Measurements from ENCODE around the gene SLC1A4. TPM values are rescaled to one million over a fixed set of nuclear protein-coding genes. Genes with fewer than 3 reads are reported as not detected.

Gene SLC1A4
- total RNA-seq, 2 donors from 2014 or later: 0.07 to 1.9 TPM

GRCh38 chr2:65026704-65027464 lies 37.7 kb downstream of the SLC1A4 start:
- no peaks in the 10 kb centered on the region for H3K9me3 ChIP-seq (ENCODE audit: control insufficient read depth, low read length)
- no peak overlapping the region for H3K4me3 Mint-ChIP-seq
- H3K36me3 Mint-ChIP-seq (ENCODE audit: low read depth): peaks cover 1% of the 10 kb centered on the region
- H3K36me3 ChIP-seq (ENCODE audit: control insufficient read depth, insufficient read depth, low read length): no peaks in the 10 kb centered on the region
- no peaks in the 10 kb centered on the region for H3K4me1 ChIP-seq (ENCODE audit: control insufficient read depth, insufficient read depth, low read length)
- TF ChIP-seq CTCF (conservative IDR thresholded peaks at IDR 0.05): no peak
- H3K27me3 ChIP-seq (ENCODE audit: control insufficient read depth, insufficient read depth, low read length, poor library complexity, severe bottlenecking): no peaks in the 10 kb centered on the region
- H3K9ac ChIP-seq (ENCODE audit: extremely low read depth, low read length, poor library complexity, severe bottlenecking): no peak overlapping the region
- WGBS, 2 experiments (ENCODE audit: insufficient coverage in 1 of 2, insufficient read length in 1 of 2): 93 to 94% methylated on average over 11 to 13 of the region's 13 CpGs
- no peak overlapping the region for H3K27ac ChIP-seq (ENCODE audit: low read depth, low read length)
- peaks cover 9% of the 10 kb centered on the region for H3K4me1 Mint-ChIP-seq
- no peak overlapping the region for H3K4me3 ChIP-seq (ENCODE audit: low read length)
- H3K27me3 Mint-ChIP-seq (ENCODE audit: insufficient read depth): no peaks in the 10 kb centered on the region
- no peak for DNase-seq
- H3K9me3 Mint-ChIP-seq: no peaks in the 10 kb centered on the region
- H3K27ac Mint-ChIP-seq: no peak overlapping the region

- Mint-ChIP-seq H3K4me1 (peaks cover under 1% of the 10 kb centered on the region), H3K27ac (no peak overlapping the region), H3K9me3 (no peaks in the 10 kb centered on the region), H3K4me3 (no peak overlapping the region), H3K36me3 (ENCODE audit: low read depth) (peaks cover 1% of the 10 kb centered on the region), H3K27me3 (ENCODE audit: insufficient read depth) (no peaks in the 10 kb centered on the region)
- Histone ChIP-seq H3K4me3 (ENCODE audit: low read length) (no peak overlapping the region), H3K9ac (ENCODE audit: extremely low read depth, low read length, poor library complexity, severe bottlenecking) (no peak overlapping the region), H3K27me3 (ENCODE audit: control insufficient read depth, insufficient read depth, low read length, poor library complexity, severe bottlenecking) (no peaks in the 10 kb centered on the region), H3K27ac (ENCODE audit: low read depth, low read length) (no peak overlapping the region), H3K36me3 (ENCODE audit: control insufficient read depth, insufficient read depth, low read length) (no peaks in the 10 kb centered on the region), H3K9me3 (ENCODE audit: control insufficient read depth, low read length) (no peaks in the 10 kb centered on the region), H3K4me1 (ENCODE audit: control insufficient read depth, insufficient read depth, low read length) (no peaks in the 10 kb centered on the region)
- 72 to 86% methylated on average over 3 to 8 of the region's 8 CpGs for WGBS, 2 experiments (ENCODE audit: insufficient coverage in 1 of 2, insufficient read length in 1 of 2)
- no peak for DNase-seq
- no peak for TF ChIP-seq CTCF (conservative IDR thresholded peaks at IDR 0.05)
These were observed 38.5 kb downstream of the SLC1A4 start for GRCh38 chr2:65027616-65028244.

- Histone ChIP-seq H3K4me3 (ENCODE audit: low read length) (no peak overlapping the region), H3K27ac (ENCODE audit: low read depth, low read length) (no peak overlapping the region), H3K4me1 (ENCODE audit: control insufficient read depth, insufficient read depth, low read length) (no peaks in the 10 kb centered on the region), H3K27me3 (ENCODE audit: control insufficient read depth, insufficient read depth, low read length, poor library complexity, severe bottlenecking) (no peaks in the 10 kb centered on the region), H3K36me3 (ENCODE audit: control insufficient read depth, insufficient read depth, low read length) (no peaks in the 10 kb centered on the region), H3K9me3 (ENCODE audit: control insufficient read depth, low read length) (no peaks in the 10 kb centered on the region), H3K9ac (ENCODE audit: extremely low read depth, low read length, poor library complexity, severe bottlenecking) (no peak overlapping the region)
- H3K36me3 Mint-ChIP-seq (ENCODE audit: low read depth): peaks cover 1% of the 10 kb centered on the region
- no peak overlapping the region for H3K27ac Mint-ChIP-seq
- 90 to 93% methylated on average over 11 of the region's 11 CpGs for WGBS, 2 experiments (ENCODE audit: insufficient coverage in 1 of 2, insufficient read length in 1 of 2)
- no peak for DNase-seq
- H3K9me3 Mint-ChIP-seq: no peaks in the 10 kb centered on the region
- H3K4me1 Mint-ChIP-seq: no peaks in the 10 kb centered on the region
- H3K4me3 Mint-ChIP-seq: no peak overlapping the region
- H3K27me3 Mint-ChIP-seq (ENCODE audit: insufficient read depth): no peaks in the 10 kb centered on the region
- TF ChIP-seq CTCF (conservative IDR thresholded peaks at IDR 0.05): no peak
These were observed 41.5 kb downstream of the SLC1A4 start for GRCh38 chr2:65030476-65031332.
